Measurements from ENCODE around the gene OTC. TPM values are rescaled to one million over a fixed set of nuclear protein-coding genes. Genes with fewer than 3 reads are reported as not detected.

OTC gene
- under 1 TPM in 1 of 2 experiments, not detected in 1; 0.23 TPM for total RNA-seq

DNA sequence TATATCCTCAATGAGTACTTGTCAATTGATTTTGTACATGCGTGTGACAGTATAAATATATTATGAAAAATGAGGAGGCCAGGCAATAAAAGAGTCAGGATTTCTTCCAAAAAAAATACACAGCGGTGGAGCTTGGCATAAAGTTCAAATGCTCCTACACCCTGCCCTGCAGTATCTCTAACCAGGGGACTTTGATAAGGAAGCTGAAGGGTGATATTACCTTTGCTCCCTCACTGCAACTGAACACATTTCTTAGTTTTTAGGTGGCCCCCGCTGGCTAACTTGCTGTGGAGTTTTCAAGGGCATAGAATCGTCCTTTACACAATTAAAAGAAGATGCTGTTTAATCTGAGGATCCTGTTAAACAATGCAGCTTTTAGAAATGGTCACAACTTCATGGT is at the start of gene OTC:
OTC (plus strand) TSS at position 243 of the 400 bp plus-strand sequence; CDS start at position 336, 93 bp downstream.
- ChIA-PET CTCF (no interaction called here), POLR2A (no interaction called here)
- H3K36me3 Mint-ChIP-seq (ENCODE audit: low read depth), result no peaks in the 10 kb centered on the region
- ATAC-seq (no peak), DNase-seq (no peak)
- no peaks in the 10 kb centered on the region for H3K4me1 Mint-ChIP-seq (ENCODE audit: low read depth)
- TF ChIP-seq, protein P1, sequence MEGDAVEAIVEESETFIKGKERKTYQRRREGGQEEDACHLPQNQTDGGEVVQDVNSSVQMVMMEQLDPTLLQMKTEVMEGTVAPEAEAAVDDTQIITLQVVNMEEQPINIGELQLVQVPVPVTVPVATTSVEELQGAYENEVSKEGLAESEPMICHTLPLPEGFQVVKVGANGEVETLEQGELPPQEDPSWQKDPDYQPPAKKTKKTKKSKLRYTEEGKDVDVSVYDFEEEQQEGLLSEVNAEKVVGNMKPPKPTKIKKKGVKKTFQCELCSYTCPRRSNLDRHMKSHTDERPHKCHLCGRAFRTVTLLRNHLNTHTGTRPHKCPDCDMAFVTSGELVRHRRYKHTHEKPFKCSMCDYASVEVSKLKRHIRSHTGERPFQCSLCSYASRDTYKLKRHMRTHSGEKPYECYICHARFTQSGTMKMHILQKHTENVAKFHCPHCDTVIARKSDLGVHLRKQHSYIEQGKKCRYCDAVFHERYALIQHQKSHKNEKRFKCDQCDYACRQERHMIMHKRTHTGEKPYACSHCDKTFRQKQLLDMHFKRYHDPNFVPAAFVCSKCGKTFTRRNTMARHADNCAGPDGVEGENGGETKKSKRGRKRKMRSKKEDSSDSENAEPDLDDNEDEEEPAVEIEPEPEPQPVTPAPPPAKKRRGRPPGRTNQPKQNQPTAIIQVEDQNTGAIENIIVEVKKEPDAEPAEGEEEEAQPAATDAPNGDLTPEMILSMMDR (IDR thresholded peaks at IDR 0.05), result no peak
- H3K9me3 Mint-ChIP-seq, result no peaks in the 10 kb centered on the region
- H3K4me3 Mint-ChIP-seq, result no peak within 1 kb of the TSS
- intact Hi-C loops (cut with micrococcal nuclease), result no loop called here
- peaks cover 8% of the 10 kb centered on the region for H3K27me3 Mint-ChIP-seq
- H3K27ac Mint-ChIP-seq, result no peak within 1 kb of the TSS

DNA sequence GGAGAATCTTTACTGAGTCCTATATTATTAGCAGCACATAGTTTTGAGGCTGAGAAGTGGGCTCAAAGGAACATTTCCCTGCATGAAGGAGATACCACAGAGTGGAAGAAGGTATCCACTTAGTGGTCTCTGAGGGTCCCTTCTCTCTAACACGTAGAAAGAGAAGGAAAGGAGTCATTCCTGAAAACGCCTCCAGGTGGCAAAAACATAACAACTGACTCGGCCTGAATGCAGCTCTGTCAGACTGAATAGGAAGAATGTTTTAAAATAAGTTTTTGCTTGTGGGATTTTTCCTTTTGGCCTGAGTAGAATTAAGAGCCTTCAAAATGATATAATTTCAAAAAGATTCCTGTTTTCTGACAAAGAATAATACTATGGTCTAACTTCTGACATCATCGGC is 48.4 kb upstream of the OTC start:
- ChIA-PET CTCF (interaction anchor here (0.8 to 1.5 kb wide), 2 partner anchors 10 to 15 kb away, joined by 3 read pairs; no protein-coding TSS in a partner anchor), POLR2A (no interaction called here)
- DNase-seq, result no peak
- Mint-ChIP-seq H3K9me3 (no peaks in the 10 kb centered on the region), H3K4me1 (ENCODE audit: low read depth) (no peaks in the 10 kb centered on the region), H3K4me3 (no peak overlapping the region), H3K27me3 (no peaks in the 10 kb centered on the region), H3K27ac (no peak overlapping the region), H3K36me3 (ENCODE audit: low read depth) (peaks cover 1% of the 10 kb centered on the region)
- intact Hi-C loops (cut with micrococcal nuclease), result no loop called here
- TF ChIP-seq, protein P1 (IDR thresholded peaks at IDR 0.05), result no peak
- ATAC-seq, result no peak

DNA sequence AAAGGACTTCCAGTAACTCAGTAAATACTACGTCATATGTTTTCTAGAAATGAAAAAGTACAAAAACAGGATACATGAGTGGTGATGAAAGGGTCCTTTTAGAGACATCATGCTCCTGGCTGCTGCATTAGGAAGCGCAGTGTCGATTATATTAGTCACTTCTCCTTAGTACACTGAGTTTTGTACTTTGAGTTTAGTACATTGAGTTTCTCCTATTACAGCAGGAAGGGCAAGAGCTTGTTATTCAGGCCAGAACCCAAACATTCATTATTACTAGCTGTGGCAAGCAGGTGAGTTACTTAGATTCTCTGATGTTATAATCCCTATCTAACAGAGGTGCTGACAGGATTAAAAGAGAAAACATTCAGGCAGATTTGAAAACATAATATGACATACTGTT is 46.4 kb upstream of the OTC start:
- POLR2A ChIA-PET, result no interaction called here
- DNase-seq (no peak), ATAC-seq (no peak)
- Mint-ChIP-seq H3K9me3 (no peaks in the 10 kb centered on the region), H3K4me1 (ENCODE audit: low read depth) (no peaks in the 10 kb centered on the region), H3K27ac (no peak overlapping the region), H3K4me3 (no peak overlapping the region), H3K36me3 (ENCODE audit: low read depth) (no peaks in the 10 kb centered on the region), H3K27me3 (no peaks in the 10 kb centered on the region)
- intact Hi-C loops (cut with micrococcal nuclease), result no loop called here
- CTCF ChIA-PET, result interaction anchor here (1.3 kb wide), 1 partner anchor 21 kb away, joined by 5 read pairs; the partner anchor contains the start of gene RPGR
- TF ChIP-seq, protein P1 (IDR thresholded peaks at IDR 0.05), result no peak

DNA sequence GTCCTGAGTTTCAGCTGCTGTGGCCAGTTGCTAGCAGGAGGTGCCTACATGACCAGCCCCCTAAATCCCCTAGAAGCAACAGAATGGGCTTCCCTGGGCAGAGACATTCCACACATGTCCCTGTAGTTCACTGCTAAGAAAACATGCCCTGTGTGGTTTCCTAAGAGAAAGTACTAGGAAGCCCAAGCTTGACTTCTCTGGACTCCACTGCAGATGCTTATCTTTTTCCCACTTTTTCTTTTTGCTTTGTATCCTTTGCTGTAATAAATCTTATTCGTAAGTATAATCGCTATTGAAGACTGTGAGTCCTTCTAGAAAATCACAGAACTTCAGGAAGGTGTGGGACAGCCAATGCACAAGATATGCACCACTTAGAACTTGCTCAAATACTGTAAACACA is 40.7 kb upstream of the OTC start:
- Mint-ChIP-seq H3K27ac (no peak overlapping the region), H3K4me1 (ENCODE audit: low read depth) (no peaks in the 10 kb centered on the region), H3K9me3 (no peaks in the 10 kb centered on the region), H3K27me3 (no peaks in the 10 kb centered on the region), H3K36me3 (ENCODE audit: low read depth) (peaks cover 3% of the 10 kb centered on the region), H3K4me3 (no peak overlapping the region)
- intact Hi-C loops (cut with micrococcal nuclease), result no loop called here
- ATAC-seq (no peak), DNase-seq (no peak)
- ChIA-PET CTCF (no interaction called here), POLR2A (interaction anchor here (0.6 kb wide), 1 partner anchor 15 kb away, joined by 3 read pairs; no protein-coding TSS in a partner anchor)
- TF ChIP-seq, protein P1 (IDR thresholded peaks at IDR 0.05), result no peak

DNA sequence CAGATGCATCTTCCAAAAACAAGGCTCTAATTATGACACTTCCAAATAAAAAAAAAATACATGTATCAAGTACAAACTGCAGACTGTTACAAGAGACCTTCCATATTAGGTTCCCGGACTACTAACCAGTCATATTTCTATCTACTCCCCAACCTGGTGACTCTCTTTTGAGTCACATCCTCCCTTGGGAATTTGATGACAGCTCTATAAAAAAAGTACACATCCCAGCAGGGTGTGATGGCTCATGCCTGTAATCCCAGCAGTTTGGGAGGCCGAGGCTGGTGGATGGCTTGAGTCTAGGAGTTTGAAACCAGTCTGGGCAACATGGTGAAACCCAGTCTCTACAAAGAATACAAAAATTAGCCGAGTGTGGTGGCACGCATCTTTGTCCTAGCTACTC is 40.0 kb upstream of the OTC start:
- ChIA-PET CTCF (no interaction called here), POLR2A (interaction anchor here (0.6 kb wide), 1 partner anchor 14 kb away, joined by 3 read pairs; no protein-coding TSS in a partner anchor)
- ATAC-seq (no peak), DNase-seq (no peak)
- Mint-ChIP-seq H3K27ac (no peak overlapping the region), H3K4me1 (ENCODE audit: low read depth) (no peaks in the 10 kb centered on the region), H3K27me3 (no peaks in the 10 kb centered on the region), H3K36me3 (ENCODE audit: low read depth) (peaks cover 3% of the 10 kb centered on the region), H3K4me3 (no peak overlapping the region), H3K9me3 (no peaks in the 10 kb centered on the region)
- TF ChIP-seq, protein P1 (IDR thresholded peaks at IDR 0.05), result no peak
- intact Hi-C loops (cut with micrococcal nuclease), result no loop called here
